HCT116 (cell line): ENCODE measurements around the gene LINGO1. TPM values are rescaled to one million over a fixed set of nuclear protein-coding genes. Genes with fewer than 3 reads are reported as not detected.

ENCODE experiments used
- ATAC-seq: fragments of 200-7000 bp; cut with Tn5 transposase; 2 replicates; pipeline ENCODE4 v1.9.1; 2020; ENCODE audit warnings: mild to moderate bottlenecking, moderate library complexity
- BruUV-seq: library from RNA; stranded (reverse); fragments of 400-500 nt; replicated peaks from 2 replicates; lab custom pipeline; 2021; lab: Mats Ljungman, UMichigan
- CTCF ChIA-PET: fragments of 300-600 bp; sonication (Branson Sonifier 250); formaldehyde crosslinking; loops from one replicate; lab custom pipeline; 2021; ENCODE audit warnings: antibody characterized with exemption; lab: Charles Lee
- POLR2A ChIA-PET: fragments of 300-600, 350-600 bp; sonication (Branson Sonifier 250); formaldehyde crosslinking; loops from one replicate; lab custom pipeline; 2021; ENCODE audit warnings: antibody characterized with exemption; lab: Charles Lee
- RAD21 ChIA-PET, 2 experiments: fragments of 300-600 bp; sonication (Branson Sonifier 250); formaldehyde crosslinking; loops; one replicate each; lab custom pipeline; 2023; ENCODE audit warnings: low total read pairs in 2 of 2; ENCODE audit not compliant: uncharacterized antibody in 2 of 2, unreplicated experiment in 2 of 2, low non-redundant PET in 1 of 2; lab: Charles Lee
- DNase-seq: peaks from one replicate; pipeline ENCODE4 v3.0.0-alpha.2; 2010; ENCODE audit warnings: low read depth, low spot score
- H2AFZ ChIP-seq: fragments of 200-600 bp; shearing (Covaris generic), sonication (generic); 2 replicates; pipeline ENCODE4 v1.6.1; 2017; ENCODE audit warnings: low read depth, mixed run types, mixed read lengths, antibody characterized with exemption, low read length; ENCODE audit not compliant: poor library complexity, severe bottlenecking
- H3K27ac ChIP-seq: 2 replicates; pipeline ENCODE4 v1.5.1; 2012; ENCODE audit warnings: low read depth, low read length
- H3K27me3 ChIP-seq: fragments of 200-600 bp; sonication (generic); 2 replicates; pipeline ENCODE4 v1.6.1; 2016; ENCODE audit warnings: mixed run types, low read length, mixed read lengths; ENCODE audit not compliant: insufficient read depth
- H3K36me3 ChIP-seq, 2 experiments: fragments of 200-500 bp in 1 of 2; fragments of 200-600 bp in 1 of 2; sonication (Bioruptor generic) in 1 of 2; sonication (generic) in 1 of 2; 2 replicates each; pipeline versions ENCODE4 v1.5.1 to v1.6.1; 2014 to 2016; ENCODE audit warnings: low read length in 2 of 2, inconsistent platforms in 1 of 2, mixed read lengths in 1 of 2, mixed run types in 1 of 2; ENCODE audit not compliant: insufficient read depth in 2 of 2, control insufficient read depth in 1 of 2
- H3K4me1 ChIP-seq, 2 experiments: fragments of 200-600 bp in 1 of 2; sonication (generic) in 1 of 2; 2 replicates each; pipeline versions ENCODE4 v1.5.1 to v1.6.1; 2012 to 2017; ENCODE audit warnings: low read length in 2 of 2, inconsistent platforms in 1 of 2, mild to moderate bottlenecking in 1 of 2, mixed read lengths in 1 of 2, mixed run types in 1 of 2, moderate library complexity in 1 of 2; ENCODE audit not compliant: insufficient read depth in 2 of 2, control insufficient read depth in 1 of 2
- H3K4me2 ChIP-seq: fragments of 200-600 bp; sonication (generic); 2 replicates; pipeline ENCODE4 v1.6.1; 2017; ENCODE audit warnings: mixed run types, low read length, mixed read lengths
- H3K4me3 ChIP-seq, 2 experiments: fragments of 200-600 bp in 1 of 2; sonication (generic) in 1 of 2; replicated peaks in 1 of 2; 2 replicates each; pipeline ENCODE4 v1.5.1; 2011 to 2016; ENCODE audit warnings: low read length in 2 of 2, control low read depth in 1 of 2, low read depth in 1 of 2, mild to moderate bottlenecking in 1 of 2, mixed read lengths in 1 of 2, mixed run types in 1 of 2
- H3K79me2 ChIP-seq: fragments of 200-600 bp; sonication (generic); 2 replicates; pipeline ENCODE4 v1.6.1; 2017; ENCODE audit warnings: mild to moderate bottlenecking, mixed run types, low read length, moderate library complexity, mixed read lengths; ENCODE audit not compliant: insufficient read depth
- H3K9ac ChIP-seq: fragments of 200-600 bp; sonication (generic); 2 replicates; pipeline ENCODE4 v1.6.1; 2016; ENCODE audit warnings: low read length, mixed read lengths
- H3K9me2 ChIP-seq: fragments of 200-600 bp; sonication (generic), shearing (Covaris generic); 2 replicates; pipeline ENCODE4 v1.6.1; 2017; ENCODE audit warnings: mixed run types, mild to moderate bottlenecking, moderate library complexity; ENCODE audit not compliant: insufficient read depth
- H3K9me3 ChIP-seq, 2 experiments: fragments of 200-500 bp in 1 of 2; fragments of 200-600 bp in 1 of 2; sonication (Bioruptor generic) in 1 of 2; sonication (generic) in 1 of 2; 2 replicates each; pipeline ENCODE4 v1.6.1; 2014 to 2017; ENCODE audit warnings: low read length in 2 of 2, mixed read lengths in 2 of 2, inconsistent platforms in 1 of 2, low read depth in 1 of 2, mild to moderate bottlenecking in 1 of 2, mixed run types in 1 of 2, moderate library complexity in 1 of 2; ENCODE audit not compliant: control insufficient read depth in 1 of 2, insufficient read depth in 1 of 2
- H4K20me1 ChIP-seq: fragments of 200-600 bp; sonication (generic), shearing (Covaris generic); 2 replicates; pipeline ENCODE4 v1.6.1; 2017; ENCODE audit warnings: mixed run types, mild to moderate bottlenecking, moderate library complexity; ENCODE audit not compliant: insufficient read depth
- ATF3 ChIP-seq: IDR thresholded peaks from 2 replicates; pipeline ENCODE4 v1.6.1; 2012
- CEBPB ChIP-seq: IDR thresholded peaks from 2 replicates; pipeline ENCODE4 v1.6.1; 2012; ENCODE audit warnings: low read depth
- CTCF ChIP-seq, 3 experiments: fragments of 200-600 bp in 1 of 3; sonication (generic) in 1 of 3; IDR thresholded peaks in 2 of 3; conservative IDR thresholded peaks in 1 of 3; 2 replicates each; pipeline ENCODE4 v1.5.1; 2012 to 2017; ENCODE audit warnings: low read depth in 2 of 3, low read length in 2 of 3, antibody characterized with exemption in 1 of 3, borderline replicate concordance in 1 of 3, control low read depth in 1 of 3, mild to moderate bottlenecking in 1 of 3, mixed read lengths in 1 of 3, mixed run types in 1 of 3, moderate library complexity in 1 of 3; ENCODE audit not compliant: insufficient read depth in 1 of 3
- EGR1 ChIP-seq: IDR thresholded peaks from 2 replicates; pipeline ENCODE4 v1.6.1; 2012; ENCODE audit warnings: low read depth
- ELF1 ChIP-seq: IDR thresholded peaks from 2 replicates; pipeline ENCODE4 v1.6.1; 2012; ENCODE audit warnings: low read depth, borderline replicate concordance
- EZH2 ChIP-seq: fragments of 200-600 bp; sonication (generic); IDR thresholded peaks from 2 replicates; pipeline ENCODE4 v1.6.1; 2017; ENCODE audit warnings: antibody characterized with exemption, mixed run types
- EZH2phosphoT487 ChIP-seq: fragments of 200-600 bp; IDR thresholded peaks from 2 replicates; pipeline ENCODE4 v1.6.1; 2018; ENCODE audit warnings: antibody characterized with exemption, borderline replicate concordance
- FOSL1 ChIP-seq: IDR thresholded peaks from 2 replicates; pipeline ENCODE4 v1.6.1; 2012; ENCODE audit warnings: low read depth
- JUND ChIP-seq: IDR thresholded peaks from 2 replicates; pipeline ENCODE4 v1.6.1; 2012
- MAX ChIP-seq: IDR thresholded peaks from 2 replicates; pipeline ENCODE4 v1.6.1; 2012
- POLR2AphosphoS5 ChIP-seq: IDR thresholded peaks from 2 replicates; pipeline ENCODE4 v1.6.1; 2011; ENCODE audit warnings: mild to moderate bottlenecking, low read depth, low read length, moderate library complexity
- RAD21 ChIP-seq: IDR thresholded peaks from 2 replicates; pipeline ENCODE4 v1.6.1; 2012; ENCODE audit warnings: low read depth, mild to moderate bottlenecking
- REST ChIP-seq: IDR thresholded peaks from 2 replicates; pipeline ENCODE4 v1.6.1; 2012; ENCODE audit warnings: low read depth
- SIN3A ChIP-seq: IDR thresholded peaks from 2 replicates; pipeline ENCODE4 v1.6.1; 2012; ENCODE audit warnings: low read depth
- SP1 ChIP-seq: IDR thresholded peaks from 2 replicates; pipeline ENCODE4 v1.6.1; 2012; ENCODE audit warnings: low read depth
- SRF ChIP-seq: IDR thresholded peaks from 2 replicates; pipeline ENCODE4 v1.6.1; 2012; ENCODE audit warnings: low read depth
- TCF7L2 ChIP-seq: IDR thresholded peaks from 2 replicates; pipeline ENCODE4 v1.7.0; 2011; ENCODE audit warnings: borderline replicate concordance, inconsistent platforms; ENCODE audit not compliant: insufficient read depth, insufficient read length; ENCODE audit errors: extremely low read depth
- YY1 ChIP-seq: IDR thresholded peaks from 2 replicates; pipeline ENCODE4 v1.6.1; 2011; ENCODE audit warnings: low read length, low read depth, moderate library complexity, mild to moderate bottlenecking; ENCODE audit not compliant: insufficient replicate concordance; ENCODE audit errors: extremely low read depth
- ZFX ChIP-seq: fragments of 450-650 bp; IDR thresholded peaks from 2 replicates; pipeline ENCODE4 v1.6.1; 2017
- intact Hi-C: fragments of 100-400 bp; cut with micrococcal nuclease; formaldehyde crosslinking; loops from 2 replicates; pipeline ENCODE4 v1.10.0; 2022
- total RNA-seq: library from RNA; stranded (reverse); gene quantifications from one replicate; pipeline ENCODE4 v1.2.1, GENCODE V29; 2021; ENCODE audit not compliant: unreplicated experiment

The LINGO1 gene
- total RNA-seq, 1 experiment from 2014 or later = 15.6 TPM

GRCh38 chr15:77664428-77664827 is 31.7 kb upstream of the LINGO1 start:
- no peak for ATAC-seq
- no peak for DNase-seq
- H3K27me3 ChIP-seq = peaks cover 8% of the 10 kb centered on the region
- CTCF ChIA-PET = interaction anchor here (2.9 kb wide), 1 partner anchor 9 kb away, joined by 11 read pairs; no protein-coding TSS in a partner anchor
- H3K4me2 ChIP-seq = no peak overlapping the region
- POLR2A ChIA-PET = interaction anchor here (0.7 kb wide), 1 partner anchor 127 kb away, joined by 4 read pairs; no protein-coding TSS in a partner anchor
- H3K4me3 ChIP-seq = no peak overlapping the region
- no peak overlapping the region for H2AFZ ChIP-seq
- no peaks in the 10 kb centered on the region for H3K9me3 ChIP-seq
- H4K20me1 ChIP-seq = no peaks in the 10 kb centered on the region
- H3K4me1 ChIP-seq = peaks cover 0 to 3% of the 10 kb centered on the region in 2 experiments; a peak in 1 of 4 replicates
- H3K79me2 ChIP-seq = no peaks in the 10 kb centered on the region
- H3K9ac ChIP-seq = no peak overlapping the region
- no peak overlapping the region for H3K27ac ChIP-seq
- no peaks in the 10 kb centered on the region for H3K36me3 ChIP-seq
- intact Hi-C loops = no loop called here
- RAD21 ChIA-PET = no interaction called here
- TF ChIP-seq SIN3A (no peak), ZFX (no peak), TCF7L2 (no peak), REST (no peak), ATF3 (no peak), EGR1 (no peak), SP1 (no peak), RAD21 (no peak), FOSL1 (no peak), CTCF (IDR thresholded peaks at IDR 0.05 in 2 of 3, conservative IDR thresholded peaks at IDR 0.05 in 1 of 3; ENCODE audit: borderline replicate concordance in 1 of 3, insufficient read depth in 1 of 3, low read depth in 2 of 3, low read length in 2 of 3) (no peak), POLR2AphosphoS5 (no peak), YY1 (no peak), MAX (no peak), SRF (no peak), JUND (no peak), EZH2phosphoT487 (no peak), EZH2 (no peak), ELF1 (no peak), CEBPB (no peak)
- H3K9me2 ChIP-seq = no peaks in the 10 kb centered on the region
- BruUV-seq = no TSS peak
